Measurements from ENCODE around the gene TTLL11.

The TTLL11 gene

GRCh38 chr9:121876658-121877271 lies 216.3 kb downstream of the TTLL11 start:
- TF ChIP-seq, protein P1, sequence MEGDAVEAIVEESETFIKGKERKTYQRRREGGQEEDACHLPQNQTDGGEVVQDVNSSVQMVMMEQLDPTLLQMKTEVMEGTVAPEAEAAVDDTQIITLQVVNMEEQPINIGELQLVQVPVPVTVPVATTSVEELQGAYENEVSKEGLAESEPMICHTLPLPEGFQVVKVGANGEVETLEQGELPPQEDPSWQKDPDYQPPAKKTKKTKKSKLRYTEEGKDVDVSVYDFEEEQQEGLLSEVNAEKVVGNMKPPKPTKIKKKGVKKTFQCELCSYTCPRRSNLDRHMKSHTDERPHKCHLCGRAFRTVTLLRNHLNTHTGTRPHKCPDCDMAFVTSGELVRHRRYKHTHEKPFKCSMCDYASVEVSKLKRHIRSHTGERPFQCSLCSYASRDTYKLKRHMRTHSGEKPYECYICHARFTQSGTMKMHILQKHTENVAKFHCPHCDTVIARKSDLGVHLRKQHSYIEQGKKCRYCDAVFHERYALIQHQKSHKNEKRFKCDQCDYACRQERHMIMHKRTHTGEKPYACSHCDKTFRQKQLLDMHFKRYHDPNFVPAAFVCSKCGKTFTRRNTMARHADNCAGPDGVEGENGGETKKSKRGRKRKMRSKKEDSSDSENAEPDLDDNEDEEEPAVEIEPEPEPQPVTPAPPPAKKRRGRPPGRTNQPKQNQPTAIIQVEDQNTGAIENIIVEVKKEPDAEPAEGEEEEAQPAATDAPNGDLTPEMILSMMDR (conservative IDR thresholded peaks at IDR 0.05; ENCODE audit: control insufficient read depth, insufficient read depth, low read depth, low read length): no peak
- no peak overlapping the region for H3K4me3 ChIP-seq (ENCODE audit: control insufficient read depth, low read depth, low read length)
- DNase-seq (ENCODE audit: low read depth): peak; percentile 75

DNA sequence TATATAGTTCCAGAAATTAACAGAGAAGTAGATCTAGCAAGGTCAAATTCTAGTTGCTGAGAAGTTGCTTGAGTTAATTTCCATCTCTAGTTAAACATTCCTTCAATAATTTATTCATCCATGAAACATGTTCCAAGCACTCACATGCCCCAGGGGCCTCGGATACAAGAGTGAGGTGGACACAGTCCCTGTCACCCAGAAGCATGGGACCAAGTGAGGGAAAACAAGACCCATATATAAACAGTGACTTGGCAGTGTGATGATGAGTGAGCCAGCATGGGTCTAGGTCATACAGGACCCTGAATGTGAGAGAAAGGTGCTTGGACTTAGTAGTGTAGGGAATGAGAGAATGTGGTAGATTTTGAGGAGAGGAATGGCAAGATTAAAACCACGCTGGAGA lies 216.9 kb downstream of the TTLL11 start:
- TF ChIP-seq, protein P1 (conservative IDR thresholded peaks at IDR 0.05; ENCODE audit: control insufficient read depth, insufficient read depth, low read depth, low read length): no peak
- no peak overlapping the region for H3K4me3 ChIP-seq (ENCODE audit: control insufficient read depth, low read depth, low read length)
- DNase-seq (ENCODE audit: low read depth): no peak

- no peak overlapping the region for H3K4me3 ChIP-seq (ENCODE audit: control insufficient read depth, low read depth, low read length)
- DNase-seq (ENCODE audit: low read depth): no peak
- TF ChIP-seq, protein P1 (conservative IDR thresholded peaks at IDR 0.05; ENCODE audit: control insufficient read depth, insufficient read depth, low read depth, low read length): no peak
Observed at GRCh38 chr9:121874524-121874923, 218.6 kb downstream of the TTLL11 start.

- peak; percentile 69 for DNase-seq (ENCODE audit: low read depth)
- TF ChIP-seq, protein P1 (conservative IDR thresholded peaks at IDR 0.05; ENCODE audit: control insufficient read depth, insufficient read depth, low read depth, low read length): no peak
- no peak overlapping the region for H3K4me3 ChIP-seq (ENCODE audit: control insufficient read depth, low read depth, low read length)
Observed at GRCh38 chr9:121871431-121872025, 221.6 kb downstream of the TTLL11 start.

- H3K4me3 ChIP-seq (ENCODE audit: control insufficient read depth, low read depth, low read length): no peak overlapping the region
- DNase-seq (ENCODE audit: low read depth): no peak
- TF ChIP-seq, protein P1 (conservative IDR thresholded peaks at IDR 0.05; ENCODE audit: control insufficient read depth, insufficient read depth, low read depth, low read length): no peak
Observed at GRCh38 chr9:121870271-121870670, 222.8 kb downstream of the TTLL11 start.

- H3K4me3 ChIP-seq (ENCODE audit: control insufficient read depth, low read depth, low read length): no peak overlapping the region
- TF ChIP-seq, protein P1 (conservative IDR thresholded peaks at IDR 0.05; ENCODE audit: control insufficient read depth, insufficient read depth, low read depth, low read length): no peak
- peak; percentile 32 for DNase-seq (ENCODE audit: low read depth)
Observed at GRCh38 chr9:121868626-121869025, 224.5 kb downstream of the TTLL11 start.

Data from fibroblast of mammary gland (primary cell).